Lower leg skin (tissue), 4 donors: ENCODE measurements around the gene ZNF618. TPM values are rescaled to one million over a fixed set of nuclear protein-coding genes. Genes with fewer than 3 reads are reported as not detected.

Experiments used
- DNase-seq, 2 donors: peaks; one replicate each; pipeline ENCODE4 v3.0.0-alpha.2; 2019; ENCODE audit warnings: low spot score in 2 of 2
- H3K4me3 ChIP-seq: fragments of 200-600 bp; sonication (generic); 2 replicates; pipeline ENCODE4 v1.5.1; 2017; ENCODE audit warnings: mild to moderate bottlenecking, low read depth; ENCODE audit not compliant: poor library complexity, severe bottlenecking
- POLR2A ChIP-seq, 2 donors: fragments of 450-650 bp; IDR thresholded peaks; one replicate each; pipeline ENCODE4 v1.6.1; 2016 to 2017; ENCODE audit warnings: antibody characterized with exemption in 2 of 2, mild to moderate bottlenecking in 1 of 2, moderate library complexity in 1 of 2
- WGBS, 2 donors: methylation state at CpG; one replicate each; pipeline ENCODE4 v1.1.5; 2018; 5-methylcytosine and 5-hydroxymethylcytosine counted together
- intact Hi-C: fragments of 100-400 bp; cut with DNase I; formaldehyde crosslinking; loops from one replicate; pipeline ENCODE4 v1.15.0; 2023; ENCODE audit warnings: low total_unique reads
- total RNA-seq, 4 donors: library from RNA; depleted of rRNA; stranded (reverse); fragments of >200 nt; gene quantifications; one replicate each; pipeline ENCODE4 v1.1.0, GENCODE V29; 2016
- TF ChIP-seq, protein P1 (sequence below), 3 donors: fragments of 450-650 bp; IDR thresholded peaks; one replicate each; pipeline ENCODE4 v1.5.1; 2016; ENCODE audit warnings: antibody characterized with exemption in 3 of 3, mild to moderate bottlenecking in 3 of 3, moderate library complexity in 2 of 3

Gene ZNF618
- total RNA-seq, 4 donors from 2014 or later = 1.1 to 4.1 (median 2.5) TPM

DNA sequence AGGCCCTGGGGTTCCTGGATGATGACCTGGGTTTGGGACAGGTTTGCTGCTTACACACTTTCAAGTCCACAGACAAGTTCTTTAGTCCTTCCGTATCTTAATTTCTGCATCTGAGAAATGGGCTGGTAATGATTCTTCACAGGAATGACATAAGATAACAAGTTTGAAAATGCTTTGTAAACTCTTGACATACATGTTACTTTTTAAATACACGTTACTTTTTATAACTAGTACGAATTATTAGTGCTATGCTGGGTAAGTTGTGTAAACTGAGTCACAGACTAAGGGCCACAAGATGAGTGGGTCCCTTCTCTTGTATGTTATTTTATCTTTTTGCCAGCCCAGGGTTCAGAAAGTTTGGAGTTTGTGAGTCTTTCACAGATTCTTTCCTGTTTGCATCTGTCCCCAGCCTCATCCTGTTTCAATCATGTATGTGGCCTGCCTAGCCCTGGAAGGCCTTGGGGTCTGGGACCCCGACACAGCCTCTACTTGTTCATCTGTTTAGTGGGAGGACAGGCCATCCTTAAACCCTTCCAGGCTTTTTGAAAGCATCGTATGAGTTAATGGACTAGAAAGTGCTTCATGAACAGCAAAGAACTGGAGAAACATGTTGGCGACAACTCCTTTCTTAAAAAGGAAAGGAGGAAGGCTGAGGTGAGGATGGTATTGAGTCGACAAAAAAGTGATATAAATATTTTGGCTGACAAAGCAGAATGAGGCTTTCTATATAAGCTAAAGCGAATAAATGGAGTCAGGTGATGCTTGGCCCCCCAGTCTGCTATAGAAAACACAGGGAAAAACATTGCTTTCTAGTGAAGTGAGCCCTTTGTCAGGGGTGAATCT is 9.3 kb downstream of the ZNF618 start:
- DNase-seq = no peak
- no peak for TF ChIP-seq POLR2A (IDR thresholded peaks at IDR 0.05)
- TF ChIP-seq, protein P1, sequence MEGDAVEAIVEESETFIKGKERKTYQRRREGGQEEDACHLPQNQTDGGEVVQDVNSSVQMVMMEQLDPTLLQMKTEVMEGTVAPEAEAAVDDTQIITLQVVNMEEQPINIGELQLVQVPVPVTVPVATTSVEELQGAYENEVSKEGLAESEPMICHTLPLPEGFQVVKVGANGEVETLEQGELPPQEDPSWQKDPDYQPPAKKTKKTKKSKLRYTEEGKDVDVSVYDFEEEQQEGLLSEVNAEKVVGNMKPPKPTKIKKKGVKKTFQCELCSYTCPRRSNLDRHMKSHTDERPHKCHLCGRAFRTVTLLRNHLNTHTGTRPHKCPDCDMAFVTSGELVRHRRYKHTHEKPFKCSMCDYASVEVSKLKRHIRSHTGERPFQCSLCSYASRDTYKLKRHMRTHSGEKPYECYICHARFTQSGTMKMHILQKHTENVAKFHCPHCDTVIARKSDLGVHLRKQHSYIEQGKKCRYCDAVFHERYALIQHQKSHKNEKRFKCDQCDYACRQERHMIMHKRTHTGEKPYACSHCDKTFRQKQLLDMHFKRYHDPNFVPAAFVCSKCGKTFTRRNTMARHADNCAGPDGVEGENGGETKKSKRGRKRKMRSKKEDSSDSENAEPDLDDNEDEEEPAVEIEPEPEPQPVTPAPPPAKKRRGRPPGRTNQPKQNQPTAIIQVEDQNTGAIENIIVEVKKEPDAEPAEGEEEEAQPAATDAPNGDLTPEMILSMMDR (IDR thresholded peaks at IDR 0.05) = no peak
- 69 to 70% methylated on average over 8 of the region's 8 CpGs for WGBS, 2 donors
- intact Hi-C loops = no loop called here
- no peak overlapping the region for H3K4me3 ChIP-seq

DNA sequence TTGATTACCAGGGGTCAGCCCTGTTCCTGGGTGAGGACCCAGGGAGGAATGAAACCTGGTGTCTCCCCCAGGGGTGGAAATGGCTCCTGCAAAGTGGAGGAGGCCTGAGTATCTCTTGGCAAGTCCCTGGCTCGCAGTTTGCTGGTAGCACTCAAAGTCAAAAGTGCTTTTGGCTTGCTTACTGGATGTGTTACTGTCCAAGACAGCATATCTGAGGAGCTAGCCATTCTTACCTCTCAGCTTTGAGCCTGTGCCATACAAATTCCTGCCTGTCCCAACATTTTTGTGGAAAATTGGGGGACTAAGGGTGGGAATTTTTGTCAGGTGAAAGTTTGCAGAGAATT is 9.9 kb downstream of the ZNF618 start:
- WGBS, 2 donors = 14 to 31% methylated on average over 1 of the region's 1 CpG
- intact Hi-C loops = no loop called here
- no peak for DNase-seq
- no peak for TF ChIP-seq POLR2A (IDR thresholded peaks at IDR 0.05)
- TF ChIP-seq, protein P1 (IDR thresholded peaks at IDR 0.05) = no peak
- H3K4me3 ChIP-seq = no peak overlapping the region

DNA sequence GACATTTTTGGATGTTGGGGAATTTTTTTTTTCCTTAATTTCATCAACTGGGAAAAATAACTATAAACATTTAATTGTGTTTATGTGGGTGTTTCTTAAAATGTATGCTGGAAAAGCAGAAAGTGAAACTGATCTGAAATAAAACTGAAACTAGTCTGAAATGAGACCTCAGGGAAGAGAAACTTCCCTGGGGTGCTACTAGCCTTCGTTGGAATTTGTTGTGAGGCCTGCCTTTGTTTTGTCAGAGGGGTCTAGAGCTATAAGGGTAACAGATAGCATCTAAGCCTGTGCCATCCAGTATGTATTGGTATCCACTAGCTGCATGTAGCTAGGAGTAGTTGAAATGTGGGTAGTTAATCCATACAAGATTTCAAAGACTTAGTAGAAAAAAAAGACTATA is 10.4 kb downstream of the ZNF618 start:
- WGBS, 2 donors = 2 to 5% methylated on average over 1 of the region's 1 CpG
- TF ChIP-seq, protein P1 (IDR thresholded peaks at IDR 0.05) = no peak
- TF ChIP-seq POLR2A (IDR thresholded peaks at IDR 0.05) = no peak
- intact Hi-C loops = no loop called here
- no peak overlapping the region for H3K4me3 ChIP-seq
- DNase-seq = no peak

DNA sequence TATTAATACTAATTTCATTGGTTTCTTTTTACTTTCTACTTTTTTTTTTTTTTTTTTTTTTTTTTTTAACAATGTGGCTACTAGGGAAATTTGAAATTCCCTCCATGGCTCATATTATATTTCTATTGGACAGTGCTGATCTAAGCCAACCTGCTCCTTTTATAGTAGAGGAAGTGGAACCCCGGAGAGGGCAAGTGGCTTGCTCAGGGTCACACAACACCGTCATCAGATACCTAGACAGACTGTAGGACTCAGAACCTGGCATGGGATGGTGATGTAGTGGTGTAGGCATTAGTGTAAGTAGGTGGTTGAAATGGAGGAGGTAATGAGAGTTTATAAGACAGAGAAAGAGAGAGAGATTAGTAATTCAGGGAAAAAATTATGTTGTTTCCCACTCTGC is 10.8 kb downstream of the ZNF618 start:
- TF ChIP-seq POLR2A (IDR thresholded peaks at IDR 0.05) = no peak
- TF ChIP-seq, protein P1 (IDR thresholded peaks at IDR 0.05) = no peak
- no peak overlapping the region for H3K4me3 ChIP-seq
- intact Hi-C loops = no loop called here
- WGBS, 2 donors = 58 to 75% methylated on average over 2 of the region's 2 CpGs
- DNase-seq = no peak

DNA sequence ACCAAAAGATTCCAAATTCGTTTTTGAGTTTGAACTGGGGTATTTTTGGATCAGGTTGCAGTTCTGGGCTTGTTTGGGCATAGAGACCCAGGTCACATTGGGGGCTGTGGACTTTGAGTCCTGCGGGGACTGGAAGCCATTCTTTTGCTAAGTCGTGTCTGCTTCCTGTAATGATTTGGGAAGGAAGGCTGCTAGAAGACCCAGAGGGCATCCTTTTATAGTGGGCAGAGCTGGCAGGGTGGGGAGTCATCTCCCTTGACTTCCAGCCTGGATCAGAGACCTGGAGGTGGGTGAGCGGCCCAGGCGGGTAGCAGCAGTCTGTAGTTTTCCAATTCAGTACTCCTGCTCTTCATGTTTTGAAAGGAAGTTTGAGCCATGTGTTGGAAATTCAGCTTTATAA is 11.3 kb downstream of the ZNF618 start:
- no peak overlapping the region for H3K4me3 ChIP-seq
- DNase-seq = no peak
- TF ChIP-seq, protein P1 (IDR thresholded peaks at IDR 0.05) = no peak
- no peak for TF ChIP-seq POLR2A (IDR thresholded peaks at IDR 0.05)
- 75 to 85% methylated on average over 5 of the region's 5 CpGs for WGBS, 2 donors
- intact Hi-C loops = no loop called here

DNA sequence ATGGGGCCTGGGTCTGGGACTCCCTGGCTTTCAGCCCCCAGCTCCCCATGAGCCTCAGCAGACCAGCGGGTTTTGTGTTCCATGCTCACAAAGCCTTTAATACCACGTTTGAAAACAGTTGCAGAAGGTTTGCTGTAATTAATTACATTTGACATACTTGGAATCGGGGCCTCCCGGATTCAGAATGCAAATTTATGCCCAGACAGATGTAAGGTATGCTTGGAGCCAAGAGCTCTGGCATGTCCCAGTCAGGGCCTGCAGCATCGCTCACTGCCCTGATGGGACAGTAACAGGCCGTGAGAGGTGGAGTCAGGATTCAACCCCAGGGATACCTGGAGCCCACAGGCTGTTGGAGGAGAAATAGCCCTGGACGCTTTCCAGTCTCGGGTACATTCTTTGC is 12.2 kb downstream of the ZNF618 start:
- intact Hi-C loops = no loop called here
- TF ChIP-seq, protein P1 (IDR thresholded peaks at IDR 0.05) = no peak
- TF ChIP-seq POLR2A (IDR thresholded peaks at IDR 0.05) = no peak
- DNase-seq = no peak
- H3K4me3 ChIP-seq = no peak overlapping the region
- WGBS, 2 donors = 47 to 49% methylated on average over 8 of the region's 8 CpGs
